Measurements from ENCODE around the gene NECAB3.

GRCh38 chr20:33626190-33626589, 48.0 kb downstream of the NECAB3 start:
- no peak for TF ChIP-seq CTCF (IDR thresholded peaks at IDR 0.05)
- TF ChIP-seq POLR2A (IDR thresholded peaks at IDR 0.05): no peak

Data from uterus (tissue), 2 donors.